Activated CD4-positive, alpha-beta T cell treated with anti-CD3 and anti-CD28 coated beads, Interleukin-2, amount 10 ng/mL, durations not matched to agents 7 days and 5 days (primary cell): Measurements from ENCODE around the gene P2RY2. TPM values are rescaled to one million over a fixed set of nuclear protein-coding genes. Genes with fewer than 3 reads are reported as not detected.
"Not testable (repeated sequence)": the region's sequence is repeated elsewhere in the genome, so short reads cannot be mapped to it uniquely, and the experiment has no call there.

Source experiments
- CTCF ChIA-PET: fragments of 350-600 bp; sonication (Branson Sonifier 250); formaldehyde crosslinking; loops from one replicate; lab custom pipeline; 2021; ENCODE audit warnings: antibody characterized with exemption; lab: Charles Lee
- POLR2A ChIA-PET: fragments of 350-600 bp; sonication (Branson Sonifier 250); formaldehyde crosslinking; loops from one replicate; lab custom pipeline; 2021; ENCODE audit warnings: antibody characterized with exemption; lab: Charles Lee
- DNase-seq: peaks from one replicate; pipeline ENCODE4 v3.0.0-alpha.2; 2020
- H3K27ac Mint-ChIP-seq: one replicate; pipeline ENCODE4 v1.8.0; 2021; ENCODE audit warnings: mild to moderate bottlenecking, moderate library complexity, mixed read lengths
- H3K27me3 Mint-ChIP-seq: one replicate; pipeline ENCODE4 v1.8.0; 2021; ENCODE audit warnings: mixed read lengths
- H3K36me3 Mint-ChIP-seq: one replicate; pipeline ENCODE4 v1.8.0; 2021; ENCODE audit warnings: low read depth, mixed read lengths
- H3K4me1 Mint-ChIP-seq: one replicate; pipeline ENCODE4 v1.8.0; 2021; ENCODE audit warnings: mixed read lengths
- H3K4me3 Mint-ChIP-seq: one replicate; pipeline ENCODE4 v1.8.0; 2021; ENCODE audit warnings: mild to moderate bottlenecking, moderate library complexity, mixed read lengths
- H3K9me3 Mint-ChIP-seq: one replicate; pipeline ENCODE4 v1.8.0; 2021; ENCODE audit warnings: mixed read lengths
- total RNA-seq, 2 experiments: library from RNA; stranded (reverse); gene quantifications; one replicate each; pipeline ENCODE4 v1.2.3, GENCODE V29; 2021

P2RY2 gene
- total RNA-seq, 2 experiments from 2014 or later = not detected

- H3K4me1 Mint-ChIP-seq = peaks cover 3% of the 10 kb centered on the region
- no peak overlapping the region for H3K4me3 Mint-ChIP-seq
- H3K27me3 Mint-ChIP-seq = peaks cover 13% of the 10 kb centered on the region
- H3K36me3 Mint-ChIP-seq = no peaks in the 10 kb centered on the region
- no peak overlapping the region for H3K27ac Mint-ChIP-seq
- DNase-seq = no peak
- ChIA-PET CTCF (interaction anchor here (1.6 kb wide), 1 partner anchor 13 kb away, joined by 4 read pairs; no protein-coding TSS in a partner anchor), POLR2A (no interaction called here)
- no peaks in the 10 kb centered on the region for H3K9me3 Mint-ChIP-seq
Measured at GRCh38 chr11:73227571-73228211, 9.6 kb downstream of the P2RY2 start.

GRCh38 chr11:73228268-73229134 lies 10.4 kb downstream of the P2RY2 start:
- H3K27ac Mint-ChIP-seq = no peak overlapping the region
- H3K4me1 Mint-ChIP-seq = peaks cover 3% of the 10 kb centered on the region
- no peaks in the 10 kb centered on the region for H3K36me3 Mint-ChIP-seq
- H3K4me3 Mint-ChIP-seq = no peak overlapping the region
- H3K27me3 Mint-ChIP-seq = peaks cover 10% of the 10 kb centered on the region
- ChIA-PET POLR2A (no interaction called here), CTCF (interaction anchor here (0.7 to 1.6 kb wide), 2 partner anchors 14 kb away, joined by 3 to 4 read pairs; no protein-coding TSS in a partner anchor)
- DNase-seq = no peak
- H3K9me3 Mint-ChIP-seq = no peaks in the 10 kb centered on the region

- peaks cover 2% of the 10 kb centered on the region for H3K27me3 Mint-ChIP-seq
- no peak overlapping the region for H3K4me3 Mint-ChIP-seq
- H3K4me1 Mint-ChIP-seq = peaks cover 3% of the 10 kb centered on the region
- CTCF ChIA-PET = interaction anchor here (0.7 kb wide), 1 partner anchor 13 kb away, joined by 3 read pairs; no protein-coding TSS in a partner anchor
- no peaks in the 10 kb centered on the region for H3K36me3 Mint-ChIP-seq
- no peak for DNase-seq
- no peak overlapping the region for H3K27ac Mint-ChIP-seq
- H3K9me3 Mint-ChIP-seq = no peaks in the 10 kb centered on the region
- POLR2A ChIA-PET = no interaction called here
Measured at GRCh38 chr11:73229321-73229895, 11.3 kb downstream of the P2RY2 start.

- no peaks in the 10 kb centered on the region for H3K27me3 Mint-ChIP-seq
- no peaks in the 10 kb centered on the region for H3K4me1 Mint-ChIP-seq
- H3K9me3 Mint-ChIP-seq = no peaks in the 10 kb centered on the region
- CTCF ChIA-PET = no interaction called here
- POLR2A ChIA-PET = no interaction called here
- no peak overlapping the region for H3K27ac Mint-ChIP-seq
- no peaks in the 10 kb centered on the region for H3K36me3 Mint-ChIP-seq
- no peak for DNase-seq
- no peak overlapping the region for H3K4me3 Mint-ChIP-seq
Measured at GRCh38 chr11:73229896-73230875, 12.1 kb downstream of the P2RY2 start.

- Mint-ChIP-seq H3K9me3 (no peaks in the 10 kb centered on the region), H3K36me3 (no peaks in the 10 kb centered on the region), H3K27ac (no peak overlapping the region), H3K4me3 (no peak overlapping the region), H3K4me1 (no peaks in the 10 kb centered on the region), H3K27me3 (no peaks in the 10 kb centered on the region)
- POLR2A ChIA-PET = no interaction called here
- DNase-seq = no peak
- CTCF ChIA-PET = interaction anchor here (0.6 to 0.7 kb wide), 2 partner anchors 17 to 1077 kb away, joined by 3 to 4 read pairs; no protein-coding TSS in a partner anchor
Measured at GRCh38 chr11:73230931-73231330, 12.8 kb downstream of the P2RY2 start.

GRCh38 chr11:73232487-73232886 lies 14.4 kb downstream of the P2RY2 start:
- H3K4me1 Mint-ChIP-seq, H3K4me3 Mint-ChIP-seq, H3K27ac Mint-ChIP-seq, H3K36me3 Mint-ChIP-seq, H3K27me3 Mint-ChIP-seq, H3K9me3 Mint-ChIP-seq, DNase-seq, POLR2A ChIA-PET: not testable (repeated sequence)
- CTCF ChIA-PET = interaction anchor here (0.8 kb wide), 1 partner anchor 55 kb away, joined by 4 read pairs; no protein-coding TSS in a partner anchor

GRCh38 chr11:73233211-73233610 lies 15.1 kb downstream of the P2RY2 start:
- DNase-seq = no peak
- Mint-ChIP-seq H3K27ac (no peak overlapping the region), H3K36me3 (no peaks in the 10 kb centered on the region), H3K4me3 (no peak overlapping the region), H3K9me3 (no peaks in the 10 kb centered on the region), H3K4me1 (no peaks in the 10 kb centered on the region), H3K27me3 (no peaks in the 10 kb centered on the region)
- POLR2A ChIA-PET = no interaction called here
- CTCF ChIA-PET = interaction anchor here (0.6 to 0.9 kb wide), 3 partner anchors 8 to 55 kb away, joined by 3 to 4 read pairs (median 3); no protein-coding TSS in a partner anchor

GRCh38 chr11:73233692-73234470 lies 15.8 kb downstream of the P2RY2 start:
- no peaks in the 10 kb centered on the region for H3K27me3 Mint-ChIP-seq
- no peak for DNase-seq
- H3K4me3 Mint-ChIP-seq = no peak overlapping the region
- POLR2A ChIA-PET = no interaction called here
- no peaks in the 10 kb centered on the region for H3K9me3 Mint-ChIP-seq
- CTCF ChIA-PET = interaction anchor here (0.6 to 0.9 kb wide), 2 partner anchors 9 to 27 kb away, joined by 3 read pairs; no protein-coding TSS in a partner anchor
- H3K36me3 Mint-ChIP-seq = no peaks in the 10 kb centered on the region
- H3K27ac Mint-ChIP-seq = no peak overlapping the region
- H3K4me1 Mint-ChIP-seq = no peaks in the 10 kb centered on the region

- POLR2A ChIA-PET = interaction anchor here (0.6 kb wide), 1 partner anchor 28 kb away, joined by 3 read pairs; no protein-coding TSS in a partner anchor
- no peaks in the 10 kb centered on the region for H3K27me3 Mint-ChIP-seq
- no peak overlapping the region for H3K4me3 Mint-ChIP-seq
- CTCF ChIA-PET = interaction anchor here (1.3 kb wide), 1 partner anchor 10 kb away, joined by 3 read pairs; no protein-coding TSS in a partner anchor
- H3K27ac Mint-ChIP-seq = no peak overlapping the region
- DNase-seq = no peak
- no peaks in the 10 kb centered on the region for H3K9me3 Mint-ChIP-seq
- H3K36me3 Mint-ChIP-seq = no peaks in the 10 kb centered on the region
- no peaks in the 10 kb centered on the region for H3K4me1 Mint-ChIP-seq
Measured at GRCh38 chr11:73234471-73235181, 16.5 kb downstream of the P2RY2 start.

GRCh38 chr11:73235236-73235786 lies 17.2 kb downstream of the P2RY2 start:
- no peak for DNase-seq
- H3K27me3 Mint-ChIP-seq = no peaks in the 10 kb centered on the region
- CTCF ChIA-PET = interaction anchor here (0.6 to 1.3 kb wide), 4 partner anchors 10 to 404 kb away, joined by 3 to 4 read pairs (median 4); partner anchors contain the start of gene P2RY2
- no peaks in the 10 kb centered on the region for H3K36me3 Mint-ChIP-seq
- H3K4me3 Mint-ChIP-seq = no peak overlapping the region
- POLR2A ChIA-PET = no interaction called here
- no peaks in the 10 kb centered on the region for H3K9me3 Mint-ChIP-seq
- no peaks in the 10 kb centered on the region for H3K4me1 Mint-ChIP-seq
- no peak overlapping the region for H3K27ac Mint-ChIP-seq
